Measurements from ENCODE around the gene PRLHR.

DNA sequence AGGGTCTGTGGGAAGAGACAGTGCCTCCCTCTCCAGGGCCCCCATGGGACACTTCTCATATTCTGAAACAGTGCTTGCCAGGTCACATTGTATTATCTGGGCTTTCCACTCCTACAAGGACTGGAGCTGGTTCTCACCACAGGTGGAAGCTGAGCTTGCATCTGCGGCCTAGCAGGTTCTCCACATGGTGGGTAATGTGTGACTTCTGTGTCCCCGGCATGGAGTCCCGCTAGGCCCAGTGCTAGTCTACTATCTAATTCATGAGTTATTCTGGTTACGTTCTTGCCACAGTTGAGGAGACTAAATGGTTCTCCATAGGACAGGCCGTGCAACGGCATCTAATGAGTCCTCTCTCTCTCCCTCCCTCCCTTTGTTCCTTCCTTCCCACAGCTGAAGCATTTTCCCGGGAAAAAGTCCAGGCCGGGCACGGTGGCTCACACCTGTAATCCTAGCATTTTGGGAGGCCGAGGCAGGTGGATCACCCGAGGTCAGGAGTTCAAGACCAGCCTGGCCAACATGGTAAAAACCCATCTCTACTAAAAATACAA, 27.7 kb downstream of the PRLHR start:
- TF ChIP-seq, protein P1, sequence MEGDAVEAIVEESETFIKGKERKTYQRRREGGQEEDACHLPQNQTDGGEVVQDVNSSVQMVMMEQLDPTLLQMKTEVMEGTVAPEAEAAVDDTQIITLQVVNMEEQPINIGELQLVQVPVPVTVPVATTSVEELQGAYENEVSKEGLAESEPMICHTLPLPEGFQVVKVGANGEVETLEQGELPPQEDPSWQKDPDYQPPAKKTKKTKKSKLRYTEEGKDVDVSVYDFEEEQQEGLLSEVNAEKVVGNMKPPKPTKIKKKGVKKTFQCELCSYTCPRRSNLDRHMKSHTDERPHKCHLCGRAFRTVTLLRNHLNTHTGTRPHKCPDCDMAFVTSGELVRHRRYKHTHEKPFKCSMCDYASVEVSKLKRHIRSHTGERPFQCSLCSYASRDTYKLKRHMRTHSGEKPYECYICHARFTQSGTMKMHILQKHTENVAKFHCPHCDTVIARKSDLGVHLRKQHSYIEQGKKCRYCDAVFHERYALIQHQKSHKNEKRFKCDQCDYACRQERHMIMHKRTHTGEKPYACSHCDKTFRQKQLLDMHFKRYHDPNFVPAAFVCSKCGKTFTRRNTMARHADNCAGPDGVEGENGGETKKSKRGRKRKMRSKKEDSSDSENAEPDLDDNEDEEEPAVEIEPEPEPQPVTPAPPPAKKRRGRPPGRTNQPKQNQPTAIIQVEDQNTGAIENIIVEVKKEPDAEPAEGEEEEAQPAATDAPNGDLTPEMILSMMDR (conservative IDR thresholded peaks at IDR 0.05; ENCODE audit: low read depth, low read length): no peak
- TF ChIP-seq EZH2 (IDR thresholded peaks at IDR 0.05; ENCODE audit: low read length, unreplicated experiment): no peak
- TF ChIP-seq EZH2phosphoT487 (IDR thresholded peaks at IDR 0.05; ENCODE audit: borderline replicate concordance, low read length): no peak

Data from PC-3 (cell line).